ENCODE measurements around the gene SRRM1. TPM values are rescaled to one million over a fixed set of nuclear protein-coding genes. Genes with fewer than 3 reads are reported as not detected.

The SRRM1 gene, protein sequence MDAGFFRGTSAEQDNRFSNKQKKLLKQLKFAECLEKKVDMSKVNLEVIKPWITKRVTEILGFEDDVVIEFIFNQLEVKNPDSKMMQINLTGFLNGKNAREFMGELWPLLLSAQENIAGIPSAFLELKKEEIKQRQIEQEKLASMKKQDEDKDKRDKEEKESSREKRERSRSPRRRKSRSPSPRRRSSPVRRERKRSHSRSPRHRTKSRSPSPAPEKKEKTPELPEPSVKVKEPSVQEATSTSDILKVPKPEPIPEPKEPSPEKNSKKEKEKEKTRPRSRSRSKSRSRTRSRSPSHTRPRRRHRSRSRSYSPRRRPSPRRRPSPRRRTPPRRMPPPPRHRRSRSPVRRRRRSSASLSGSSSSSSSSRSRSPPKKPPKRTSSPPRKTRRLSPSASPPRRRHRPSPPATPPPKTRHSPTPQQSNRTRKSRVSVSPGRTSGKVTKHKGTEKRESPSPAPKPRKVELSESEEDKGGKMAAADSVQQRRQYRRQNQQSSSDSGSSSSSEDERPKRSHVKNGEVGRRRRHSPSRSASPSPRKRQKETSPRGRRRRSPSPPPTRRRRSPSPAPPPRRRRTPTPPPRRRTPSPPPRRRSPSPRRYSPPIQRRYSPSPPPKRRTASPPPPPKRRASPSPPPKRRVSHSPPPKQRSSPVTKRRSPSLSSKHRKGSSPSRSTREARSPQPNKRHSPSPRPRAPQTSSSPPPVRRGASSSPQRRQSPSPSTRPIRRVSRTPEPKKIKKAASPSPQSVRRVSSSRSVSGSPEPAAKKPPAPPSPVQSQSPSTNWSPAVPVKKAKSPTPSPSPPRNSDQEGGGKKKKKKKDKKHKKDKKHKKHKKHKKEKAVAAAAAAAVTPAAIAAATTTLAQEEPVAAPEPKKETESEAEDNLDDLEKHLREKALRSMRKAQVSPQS
- 100 to 1,000 TPM; 151 to 223 TPM for total RNA-seq

DNA sequence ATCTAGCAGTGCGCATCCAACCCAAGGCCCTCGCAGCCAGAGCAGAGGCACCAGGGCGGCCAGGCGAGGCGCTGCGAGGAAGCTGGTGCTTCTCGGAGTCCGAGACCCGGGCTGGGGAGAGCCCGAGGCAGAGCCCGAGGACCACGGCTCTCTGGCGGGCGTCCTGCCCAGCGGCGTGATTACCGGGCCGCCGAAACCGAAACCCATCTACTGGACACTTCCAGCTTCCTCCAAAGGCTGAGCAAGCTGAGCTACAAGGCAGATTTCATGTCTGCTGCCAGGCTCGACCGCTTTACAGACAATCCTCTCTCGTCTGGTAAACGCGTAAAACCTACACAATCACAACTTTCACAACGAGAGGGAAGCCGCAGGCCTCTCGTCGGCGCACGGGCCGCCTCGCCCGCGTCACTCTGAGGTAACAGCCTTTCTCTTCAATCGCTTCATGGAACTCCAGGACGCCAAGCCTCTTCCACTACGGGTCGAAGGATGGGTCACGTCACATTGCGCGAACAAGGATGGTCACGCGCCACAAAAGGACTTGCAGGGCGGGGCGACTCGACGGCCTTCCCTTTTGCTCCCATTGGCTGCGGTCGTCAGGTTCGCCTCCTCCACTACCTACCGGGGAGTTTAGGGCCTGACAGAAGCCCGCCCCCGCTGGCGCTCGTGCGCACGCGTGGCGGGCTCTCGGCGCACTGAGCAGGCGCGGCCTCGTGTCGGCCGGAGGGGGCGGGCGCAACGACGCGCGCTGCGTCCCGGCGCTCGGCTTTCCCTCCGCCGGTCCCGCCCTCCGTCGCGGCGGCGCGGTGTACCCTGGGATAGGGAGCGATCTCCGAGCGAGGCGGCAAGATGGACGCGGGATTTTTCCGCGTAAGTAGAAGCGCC is at the start of gene SRRM1:
Gene SRRM1 (plus strand): TSS at position 822 of the 882 bp plus-strand sequence. CDS start 25 bp downstream, at position 847.
- Mint-ChIP-seq H3K4me1 (peaks cover 32% of the 10 kb centered on the region), H3K27me3 (no peaks in the 10 kb centered on the region), H3K36me3 (ENCODE audit: low read depth) (peaks cover 45% of the 10 kb centered on the region)

DNA sequence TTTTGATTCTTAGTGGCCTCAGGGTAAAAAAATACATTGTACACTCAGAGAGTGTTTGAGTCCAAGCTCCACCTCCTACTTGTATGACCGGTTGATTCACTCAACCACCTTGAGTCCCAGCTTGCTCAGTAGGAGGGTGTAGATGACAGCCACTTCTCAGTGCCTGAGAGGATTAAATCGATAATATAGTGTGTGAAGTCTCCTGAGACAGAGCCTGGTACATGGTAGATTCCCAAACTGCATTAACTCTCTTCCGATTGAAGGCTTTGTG is 48.8 kb upstream of the SRRM1 start:
- Mint-ChIP-seq H3K36me3 (ENCODE audit: low read depth) (no peaks in the 10 kb centered on the region), H3K4me3 (no peak overlapping the region), H3K9me3 (no peaks in the 10 kb centered on the region), H3K27me3 (peaks cover 7% of the 10 kb centered on the region), H3K27ac (no peak overlapping the region), H3K4me1 (no peaks in the 10 kb centered on the region)
- ATAC-seq (replicated peaks), result no peak

More for the DNA sequence above, at the start of gene SRRM1:
- H3K4me3 Mint-ChIP-seq, result peak within 1 kb of the TSS; percentile 89
- H3K27ac Mint-ChIP-seq, result peak within 1 kb of the TSS; percentile 96
- no peaks in the 10 kb centered on the region for H3K9me3 Mint-ChIP-seq
- peak; percentile 93 for ATAC-seq (replicated peaks)

DNA sequence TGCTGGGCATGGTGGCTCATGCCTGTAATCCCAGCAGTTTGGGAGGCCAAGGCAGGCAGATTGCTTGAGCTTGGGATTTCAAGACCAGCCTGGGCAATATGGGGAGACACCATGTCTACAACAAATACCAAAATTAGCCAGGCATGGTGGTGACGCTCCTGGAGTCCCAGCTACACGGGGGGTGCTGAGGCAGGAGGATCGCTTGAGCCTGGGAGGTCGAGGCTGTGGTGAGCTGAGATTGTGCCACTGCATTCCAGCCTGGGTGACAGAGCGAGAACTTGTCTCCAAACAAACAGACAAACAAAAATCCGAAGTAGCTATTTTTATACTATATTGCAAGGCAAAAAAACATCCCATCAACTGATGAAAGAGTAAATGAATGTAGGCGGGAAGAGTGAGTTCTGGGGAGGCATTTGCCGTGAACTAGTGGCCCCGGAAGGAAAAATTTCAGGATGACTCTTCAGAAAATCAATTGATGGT is 46.7 kb upstream of the SRRM1 start:
- Mint-ChIP-seq H3K4me1 (no peaks in the 10 kb centered on the region), H3K27ac (no peak overlapping the region)
- no peak for ATAC-seq (replicated peaks)

DNA sequence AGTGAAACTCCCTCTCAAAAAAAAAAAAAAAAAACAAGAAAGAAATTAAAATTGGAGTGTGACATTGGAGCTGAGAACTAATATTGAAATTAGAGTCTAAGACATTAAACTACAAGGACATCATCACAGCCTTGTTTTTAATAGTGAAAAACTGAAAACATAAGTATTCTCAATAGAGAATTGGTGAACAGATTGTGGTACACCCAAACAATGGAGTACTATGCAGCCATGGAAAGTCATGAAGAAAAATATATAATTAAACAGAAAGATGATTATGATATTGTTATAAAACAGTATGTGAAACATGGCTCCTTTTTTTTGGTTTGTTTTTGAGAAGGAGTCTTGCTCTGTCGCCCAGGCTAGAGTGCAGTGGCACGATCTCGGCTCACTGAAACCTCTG is 43.8 kb upstream of the SRRM1 start:
- Mint-ChIP-seq H3K4me1 (no peaks in the 10 kb centered on the region), H3K9me3 (no peaks in the 10 kb centered on the region), H3K36me3 (ENCODE audit: low read depth) (no peaks in the 10 kb centered on the region), H3K27ac (no peak overlapping the region), H3K27me3 (peaks cover 7% of the 10 kb centered on the region), H3K4me3 (no peak overlapping the region)
- no peak for ATAC-seq (replicated peaks)

More for the DNA sequence above, 46.7 kb upstream of the SRRM1 start:
- H3K4me3 Mint-ChIP-seq, result no peak overlapping the region
- no peaks in the 10 kb centered on the region for H3K36me3 Mint-ChIP-seq (ENCODE audit: low read depth)
- H3K27me3 Mint-ChIP-seq, result peaks cover 7% of the 10 kb centered on the region
- H3K9me3 Mint-ChIP-seq, result no peaks in the 10 kb centered on the region

DNA sequence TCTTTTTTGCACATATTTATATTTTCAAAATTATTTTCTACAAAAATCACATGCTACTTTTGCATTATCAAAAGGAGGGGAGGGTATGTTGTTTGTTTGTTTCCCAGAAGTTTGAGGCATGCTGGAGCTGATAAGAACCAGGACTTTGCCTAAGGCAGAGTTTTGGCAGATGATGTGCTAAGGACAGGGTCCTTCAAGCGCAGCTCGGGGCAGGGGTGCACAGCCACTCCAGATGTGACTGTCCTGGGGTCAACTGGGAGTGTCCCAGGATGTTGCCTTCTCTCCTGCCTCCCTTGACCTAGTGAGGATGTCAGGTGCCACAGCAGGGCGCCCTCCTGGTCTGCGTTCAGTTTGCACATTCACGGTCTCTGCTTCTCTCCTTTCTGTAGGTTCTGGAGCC is 42.6 kb upstream of the SRRM1 start:
- Mint-ChIP-seq H3K27ac (no peak overlapping the region), H3K9me3 (no peaks in the 10 kb centered on the region), H3K4me1 (no peaks in the 10 kb centered on the region), H3K36me3 (ENCODE audit: low read depth) (no peaks in the 10 kb centered on the region), H3K27me3 (peaks cover 7% of the 10 kb centered on the region), H3K4me3 (no peak overlapping the region)
- ATAC-seq (replicated peaks), result no peak

DNA sequence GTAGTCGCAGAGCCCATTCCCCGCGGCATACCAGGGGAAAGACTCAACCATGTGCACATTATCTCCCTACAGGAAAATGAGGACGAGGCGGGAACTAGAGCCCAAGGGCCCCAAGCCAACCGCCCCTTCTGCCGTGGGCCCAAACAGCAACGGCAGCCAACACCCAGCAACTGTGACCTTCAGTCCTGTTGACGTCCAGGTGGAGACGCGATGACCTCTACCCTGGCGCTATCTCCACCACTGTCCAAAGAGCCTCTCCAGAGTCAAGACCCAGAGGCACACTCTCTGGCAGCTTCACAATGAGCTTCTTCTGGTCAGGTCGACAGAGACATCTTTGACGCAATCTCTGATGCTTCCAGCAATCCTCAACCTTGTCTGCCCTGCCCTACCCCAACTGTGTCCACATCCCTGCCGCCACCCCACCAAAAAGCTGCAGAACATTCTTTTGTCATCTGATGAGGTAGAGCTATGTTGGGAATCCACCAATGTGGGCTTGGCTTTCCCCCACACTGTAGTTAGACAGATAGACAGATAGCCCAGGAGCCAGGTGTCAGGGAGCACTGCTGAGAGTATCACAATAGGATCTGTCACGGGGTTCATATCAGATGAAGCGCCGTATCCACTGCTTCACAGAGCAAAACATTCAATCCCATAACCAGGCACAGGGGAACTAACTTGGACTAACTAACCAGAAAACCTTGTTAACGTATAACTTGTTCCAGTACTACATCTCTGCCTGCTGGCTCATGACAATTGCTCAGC is 37.4 kb upstream of the SRRM1 start:
- Mint-ChIP-seq H3K4me1 (no peaks in the 10 kb centered on the region), H3K27me3 (no peaks in the 10 kb centered on the region), H3K4me3 (no peak overlapping the region), H3K9me3 (no peaks in the 10 kb centered on the region), H3K27ac (no peak overlapping the region), H3K36me3 (ENCODE audit: low read depth) (no peaks in the 10 kb centered on the region)
- no peak for ATAC-seq (replicated peaks)

DNA sequence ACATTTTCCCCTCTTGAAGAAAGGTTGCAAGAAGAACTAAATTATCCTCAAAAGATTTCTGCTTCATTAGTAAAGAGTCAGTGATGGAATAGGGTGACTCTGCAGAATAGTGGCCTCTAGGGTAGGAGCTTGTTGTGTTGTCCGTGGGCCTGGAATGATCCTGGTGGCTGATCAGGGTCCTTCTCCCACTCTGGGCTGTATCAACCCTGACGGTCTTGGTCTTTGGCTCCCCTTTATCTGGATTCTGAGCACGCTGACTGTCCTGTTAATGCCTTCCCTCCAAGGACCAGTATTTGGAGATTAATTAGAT is 36.9 kb upstream of the SRRM1 start:
- H3K4me3 Mint-ChIP-seq, result no peak overlapping the region
- no peaks in the 10 kb centered on the region for H3K36me3 Mint-ChIP-seq (ENCODE audit: low read depth)
- H3K27me3 Mint-ChIP-seq, result no peaks in the 10 kb centered on the region
- H3K9me3 Mint-ChIP-seq, result no peaks in the 10 kb centered on the region
- no peak overlapping the region for H3K27ac Mint-ChIP-seq
- ATAC-seq (replicated peaks), result no peak
- no peaks in the 10 kb centered on the region for H3K4me1 Mint-ChIP-seq

DNA sequence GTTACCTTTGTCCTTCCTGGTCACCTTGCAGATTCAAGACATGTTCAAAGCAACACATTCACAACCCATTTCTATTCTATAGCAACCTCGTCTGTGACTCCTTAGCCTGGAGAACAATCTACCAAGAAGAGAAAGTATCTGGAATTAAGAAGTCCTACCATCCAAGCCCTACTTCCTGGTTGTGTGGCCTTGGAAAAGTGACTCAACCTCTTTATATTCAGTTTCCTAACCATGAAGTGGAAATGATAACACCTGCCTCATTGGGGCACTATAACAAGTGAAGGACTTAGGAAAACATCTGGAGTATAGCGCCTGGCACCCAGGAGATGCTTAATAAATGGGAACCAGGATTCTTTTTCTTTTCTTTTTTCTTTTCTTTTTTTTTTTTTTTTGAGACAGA is 36.5 kb upstream of the SRRM1 start:
- Mint-ChIP-seq H3K4me1 (no peaks in the 10 kb centered on the region), H3K27ac (no peak overlapping the region), H3K36me3 (ENCODE audit: low read depth) (no peaks in the 10 kb centered on the region), H3K4me3 (no peak overlapping the region), H3K9me3 (no peaks in the 10 kb centered on the region), H3K27me3 (no peaks in the 10 kb centered on the region)
- no peak for ATAC-seq (replicated peaks)

DNA sequence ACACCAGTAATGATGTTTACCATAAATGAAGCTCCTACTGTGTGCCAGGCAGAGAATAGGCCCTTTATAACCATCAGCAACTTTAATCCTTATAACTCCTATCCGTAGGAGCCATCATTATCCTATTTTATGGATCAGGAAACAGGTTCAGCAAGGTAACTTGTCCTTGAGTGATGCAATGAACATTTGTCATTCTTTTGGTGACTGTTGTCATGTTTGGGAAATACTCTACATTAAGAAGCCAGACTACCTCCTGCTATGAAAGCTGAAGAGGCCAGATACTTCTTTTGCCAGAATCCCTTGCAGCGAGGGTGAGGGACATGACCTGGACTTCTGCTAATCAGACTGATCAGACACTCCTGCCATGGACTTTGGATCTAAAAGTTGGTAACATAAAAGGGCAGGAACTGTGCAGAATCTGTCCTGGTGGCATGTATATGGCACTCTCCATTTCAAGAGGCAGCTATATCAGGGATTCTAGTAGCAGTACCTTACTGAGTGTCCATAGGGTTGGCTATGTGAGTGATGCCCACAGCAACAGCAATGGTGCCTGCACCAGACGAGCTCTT is 33.1 kb upstream of the SRRM1 start:
- Mint-ChIP-seq H3K4me1 (no peaks in the 10 kb centered on the region), H3K27me3 (no peaks in the 10 kb centered on the region), H3K9me3 (no peaks in the 10 kb centered on the region), H3K4me3 (no peak overlapping the region), H3K27ac (no peak overlapping the region), H3K36me3 (ENCODE audit: low read depth) (no peaks in the 10 kb centered on the region)
- ATAC-seq (replicated peaks), result no peak

DNA sequence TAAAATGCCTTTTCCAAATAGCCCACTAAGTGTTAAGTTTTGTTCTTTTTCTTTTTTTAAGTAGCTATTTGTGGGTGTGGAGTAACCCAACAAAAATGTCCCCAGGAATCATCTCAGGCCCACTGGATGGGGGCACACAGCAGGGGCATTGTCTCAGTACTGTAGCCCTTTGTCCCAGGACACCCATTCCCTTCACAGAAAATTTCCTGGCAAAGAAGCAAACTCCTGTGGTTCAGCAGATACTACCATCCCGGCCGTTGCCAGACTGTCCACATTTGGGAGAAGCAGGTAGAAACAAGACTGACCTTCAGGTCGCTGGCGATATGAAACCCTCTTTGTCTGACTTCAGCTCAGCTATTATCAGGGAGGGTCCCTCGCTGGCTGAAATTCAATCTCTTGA is 23.7 kb upstream of the SRRM1 start:
- no peak for ATAC-seq (replicated peaks)

DNA sequence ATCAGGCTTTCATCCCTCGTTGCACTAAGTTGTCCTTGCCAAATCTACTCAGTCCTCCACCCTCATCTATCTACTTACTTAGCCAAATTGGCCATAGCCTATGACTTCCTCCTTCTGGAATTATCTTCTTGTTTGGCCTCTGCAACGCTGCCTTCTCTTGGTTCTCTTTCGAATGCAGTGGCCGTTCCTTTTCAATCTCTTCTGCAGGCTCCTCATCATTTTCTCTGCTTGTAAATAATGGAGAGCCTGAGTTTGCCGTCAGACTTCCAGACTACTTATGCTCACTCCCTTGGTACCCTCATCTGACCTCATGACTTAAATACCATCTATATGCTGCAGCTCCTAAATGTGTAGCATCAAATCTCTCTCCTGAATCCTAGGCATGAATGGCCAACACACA is 22.4 kb upstream of the SRRM1 start:
- H3K27me3 Mint-ChIP-seq, result peaks cover 14% of the 10 kb centered on the region
- ATAC-seq (replicated peaks), result no peak
- no peaks in the 10 kb centered on the region for H3K36me3 Mint-ChIP-seq (ENCODE audit: low read depth)
- no peaks in the 10 kb centered on the region for H3K9me3 Mint-ChIP-seq
- H3K27ac Mint-ChIP-seq, result no peak overlapping the region
- H3K4me3 Mint-ChIP-seq, result no peak overlapping the region
- H3K4me1 Mint-ChIP-seq, result no peaks in the 10 kb centered on the region

More for the DNA sequence above, 23.7 kb upstream of the SRRM1 start:
- H3K9me3 Mint-ChIP-seq, result no peaks in the 10 kb centered on the region
- no peaks in the 10 kb centered on the region for H3K4me1 Mint-ChIP-seq
- H3K36me3 Mint-ChIP-seq (ENCODE audit: low read depth), result no peaks in the 10 kb centered on the region
- H3K27ac Mint-ChIP-seq, result no peak overlapping the region
- peaks cover 14% of the 10 kb centered on the region for H3K27me3 Mint-ChIP-seq
- no peak overlapping the region for H3K4me3 Mint-ChIP-seq

DNA sequence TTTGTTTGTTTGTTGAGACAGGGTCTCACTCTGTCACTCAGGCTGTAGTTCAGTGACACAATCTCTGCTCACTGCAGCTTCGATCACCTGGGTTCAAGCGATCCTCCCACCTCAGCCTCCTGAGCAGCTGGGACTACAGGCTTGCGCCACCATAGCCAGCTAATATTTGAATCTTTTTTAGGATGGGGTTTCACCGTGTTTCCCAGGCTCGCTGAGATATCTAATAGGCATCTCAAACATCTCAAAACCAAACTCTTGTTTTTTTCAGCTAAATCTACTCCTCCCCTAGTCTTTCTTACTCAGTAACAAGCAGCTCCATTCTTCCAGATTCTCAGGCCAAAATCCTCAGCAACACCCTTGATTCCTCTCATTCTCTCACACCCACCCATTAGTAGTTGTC is 22.0 kb upstream of the SRRM1 start:
- Mint-ChIP-seq H3K27me3 (peaks cover 14% of the 10 kb centered on the region), H3K27ac (no peak overlapping the region), H3K9me3 (no peaks in the 10 kb centered on the region), H3K36me3 (ENCODE audit: low read depth) (no peaks in the 10 kb centered on the region), H3K4me1 (no peaks in the 10 kb centered on the region), H3K4me3 (no peak overlapping the region)
- ATAC-seq (replicated peaks), result no peak

DNA sequence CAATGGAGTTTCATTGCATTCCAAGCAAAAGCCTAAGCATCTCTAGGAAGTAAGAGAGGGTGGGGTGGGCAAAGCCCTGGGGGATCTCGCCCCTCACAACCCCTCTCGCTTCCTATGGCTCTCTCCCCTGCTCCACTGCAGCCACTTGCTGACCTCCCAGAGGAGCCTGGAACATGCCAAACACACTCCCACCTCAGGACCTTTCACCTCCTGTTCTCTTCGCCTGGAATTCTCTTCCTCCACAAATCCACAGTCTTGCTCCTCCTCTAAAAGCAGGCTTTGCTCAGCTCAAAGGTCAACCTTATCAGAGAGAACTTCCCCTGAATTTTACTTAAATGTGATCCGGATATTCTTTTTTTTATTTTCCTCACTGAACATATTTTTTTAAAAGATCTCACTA is 20.9 kb upstream of the SRRM1 start:
- no peak overlapping the region for H3K27ac Mint-ChIP-seq
- H3K9me3 Mint-ChIP-seq, result no peaks in the 10 kb centered on the region
- H3K27me3 Mint-ChIP-seq, result peaks cover 14% of the 10 kb centered on the region
- no peak overlapping the region for H3K4me3 Mint-ChIP-seq
- ATAC-seq (replicated peaks), result no peak
- H3K4me1 Mint-ChIP-seq, result no peaks in the 10 kb centered on the region
- H3K36me3 Mint-ChIP-seq (ENCODE audit: low read depth), result no peaks in the 10 kb centered on the region

DNA sequence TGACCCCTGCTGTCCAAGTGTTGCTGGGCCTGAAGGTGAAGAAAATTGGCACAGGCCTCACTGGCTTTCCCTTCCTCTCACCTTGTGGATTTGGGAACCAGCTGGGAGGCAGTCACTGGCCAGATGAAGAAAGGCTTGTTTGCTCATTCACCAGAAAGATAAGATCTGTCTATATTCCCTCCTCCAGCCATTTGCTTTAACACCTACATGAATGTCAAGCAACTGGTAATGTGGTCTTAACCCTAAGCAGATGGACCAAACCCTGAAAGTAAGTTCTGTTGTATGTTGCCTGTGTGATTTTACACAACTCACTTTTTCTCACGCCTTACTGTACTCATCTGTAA is 10.3 kb upstream of the SRRM1 start:
- Mint-ChIP-seq H3K36me3 (ENCODE audit: low read depth) (no peaks in the 10 kb centered on the region), H3K9me3 (no peaks in the 10 kb centered on the region), H3K4me1 (no peaks in the 10 kb centered on the region), H3K4me3 (no peak overlapping the region), H3K27me3 (no peaks in the 10 kb centered on the region), H3K27ac (no peak overlapping the region)
- no peak for ATAC-seq (replicated peaks)

Measured in activated T-helper 17 cell treated with anti-CD3 and anti-CD28 coated beads, Interleukin-2, amount 50 U/mL, for 72 hours (primary cell).